GM12872 (cell line): ENCODE data around the gene PTTG2.

Source experiments
- CTCF ChIP-seq: IDR thresholded peaks from 3 replicates; pipeline ENCODE4 v1.5.1; 2011; ENCODE audit warnings: low read depth, mild to moderate bottlenecking, low read length, moderate library complexity; ENCODE audit not compliant: insufficient read depth

The PTTG2 gene

GRCh38 chr4:37960098-37960497, at the start of gene PTTG2:
PTTG2 (plus strand) TSS chr4:37960398; CDS start chr4:37960435, 37 bp downstream.
- TF ChIP-seq CTCF = no peak

GRCh38 chr4:37914539-37914938, 45.7 kb upstream of the PTTG2 start:
- no peak for TF ChIP-seq CTCF

GRCh38 chr4:37917388-37917787, 42.8 kb upstream of the PTTG2 start:
- no peak for TF ChIP-seq CTCF

GRCh38 chr4:37918653-37919052, 41.5 kb upstream of the PTTG2 start:
- TF ChIP-seq CTCF = no peak

- TF ChIP-seq CTCF = no peak
These were observed 37.9 kb upstream of the PTTG2 start for GRCh38 chr4:37922328-37922727.

- no peak for TF ChIP-seq CTCF
These were observed 35.3 kb upstream of the PTTG2 start for GRCh38 chr4:37924946-37925345.

GRCh38 chr4:37927434-37927833, 32.8 kb upstream of the PTTG2 start:
- no peak for TF ChIP-seq CTCF
